CD4-positive, alpha-beta T cell (primary cell): ENCODE measurements around the gene CDHR3. TPM values are rescaled to one million over a fixed set of nuclear protein-coding genes. Genes with fewer than 3 reads are reported as not detected.

ENCODE experiments used
- ATAC-seq: fragments of 200-7000 bp; cut with Tn5 transposase; one replicate; pipeline ENCODE4 v1.10.0; 2022; ENCODE audit warnings: mild to moderate bottlenecking; ENCODE audit not compliant: poor library complexity
- CTCF ChIA-PET: fragments of 350-600 bp; sonication (Branson Sonifier 250); formaldehyde crosslinking; loops from one replicate; lab custom pipeline; 2021; ENCODE audit warnings: antibody characterized with exemption, inconsistent platforms; lab: Charles Lee
- POLR2A ChIA-PET: fragments of 350-600 bp; sonication (Branson Sonifier 250); formaldehyde crosslinking; loops from one replicate; lab custom pipeline; 2021; ENCODE audit warnings: antibody characterized with exemption, inconsistent platforms; lab: Charles Lee
- DNase-seq, 14 experiments: peaks; one replicate each; pipeline ENCODE4 v3.0.0-alpha.2; 2013 to 2020; ENCODE audit warnings: mixed read lengths in 2 of 14
- H3K27ac ChIP-seq, 2 donors: one replicate each; pipeline versions ENCODE4 v1.5.1 to v1.7.0; 2013; ENCODE audit warnings: low read length in 2 of 2, low read depth in 1 of 2, mild to moderate bottlenecking in 1 of 2
- H3K27me3 ChIP-seq, 2 experiments: 1 replicate in 1 of 2; 2 replicates in 1 of 2; pipeline versions ENCODE4 v1.6.1 to v1.7.0; 2013; ENCODE audit warnings: low read length in 2 of 2, control low read depth in 1 of 2, mild to moderate bottlenecking in 1 of 2, moderate library complexity in 1 of 2; ENCODE audit not compliant: insufficient read depth in 2 of 2, control insufficient read depth in 1 of 2
- H3K36me3 ChIP-seq: one replicate; pipeline ENCODE4 v1.6.1; 2013; ENCODE audit warnings: low read length, control low read depth; ENCODE audit not compliant: insufficient read depth
- H3K4me1 ChIP-seq: one replicate; pipeline ENCODE4 v1.6.1; 2013; ENCODE audit warnings: low read length, control low read depth; ENCODE audit not compliant: insufficient read depth
- H3K4me3 ChIP-seq: one replicate; pipeline ENCODE4 v1.5.1; 2013; ENCODE audit warnings: mild to moderate bottlenecking, low read length, moderate library complexity
- H3K9me3 ChIP-seq, 2 experiments: 1 replicate in 1 of 2; 2 replicates in 1 of 2; pipeline versions ENCODE4 v1.6.1 to v1.7.0; 2013; ENCODE audit warnings: low read length in 2 of 2, mild to moderate bottlenecking in 2 of 2, control low read depth in 1 of 2, moderate library complexity in 1 of 2; ENCODE audit not compliant: control insufficient read depth in 1 of 2, insufficient read depth in 1 of 2
- H3K27ac Mint-ChIP-seq: one replicate; pipeline ENCODE4 v1.8.0; 2020; ENCODE audit warnings: mixed read lengths
- H3K27me3 Mint-ChIP-seq: one replicate; pipeline ENCODE4 v1.8.0; 2021; ENCODE audit warnings: mixed read lengths
- H3K36me3 Mint-ChIP-seq: one replicate; pipeline ENCODE4 v1.8.0; 2021; ENCODE audit warnings: low read depth, mixed read lengths
- H3K4me1 Mint-ChIP-seq: one replicate; pipeline ENCODE4 v1.8.0; 2021; ENCODE audit warnings: low read depth, mixed read lengths
- H3K4me3 Mint-ChIP-seq: one replicate; pipeline ENCODE4 v1.8.0; 2020; ENCODE audit warnings: mild to moderate bottlenecking, mixed read lengths
- H3K9me3 Mint-ChIP-seq: one replicate; pipeline ENCODE4 v1.8.0; 2020; ENCODE audit warnings: mixed read lengths
- CTCF ChIP-seq: fragments of 200-600 bp; IDR thresholded peaks from one replicate; pipeline ENCODE4 v1.8.0; 2022; ENCODE audit warnings: antibody characterized with exemption, mild to moderate bottlenecking
- intact Hi-C, 2 experiments: fragments of 100-400 bp; cut with DNase I in 1 of 2; cut with micrococcal nuclease in 1 of 2; formaldehyde crosslinking; loops; one replicate each; pipeline versions ENCODE4 v1.15.1 to v1.9.0; 2023 to 2025; cut with DNase I, micrococcal nuclease
- total RNA-seq, 174 experiments: library from RNA in 2 of 174; stranded (reverse) in 2 of 174; gene quantifications; one replicate each; pipeline ENCODE4 v1.2.3 and lab custom pipeline; 2021 to 2026

CDHR3 gene
- total RNA-seq, 2 experiments from 2014 or later: 10.3 to 12.2 TPM

GRCh38 chr7:106049139-106049752, 86.2 kb downstream of the CDHR3 start:
- Histone ChIP-seq H3K27me3 (no peaks in the 10 kb centered on the region), H3K4me1 (no peaks in the 10 kb centered on the region), H3K36me3 (no peaks in the 10 kb centered on the region), H3K9me3 (no peaks in the 10 kb centered on the region), H3K27ac (no peak overlapping the region), H3K4me3 (no peak overlapping the region)
- ChIA-PET POLR2A (no interaction called here), CTCF (no interaction called here)
- Mint-ChIP-seq H3K4me3 (no peak overlapping the region), H3K36me3 (no peaks in the 10 kb centered on the region), H3K27me3 (no peaks in the 10 kb centered on the region), H3K27ac (no peak overlapping the region), H3K4me1 (no peaks in the 10 kb centered on the region), H3K9me3 (no peaks in the 10 kb centered on the region)
- DNase-seq (no peak), ATAC-seq (no peak)
- TF ChIP-seq CTCF: no peak
- intact Hi-C loops: no loop called here

GRCh38 chr7:106050002-106050745, 87.1 kb downstream of the CDHR3 start:
- ATAC-seq (no peak), DNase-seq (no peak)
- Histone ChIP-seq H3K27ac (no peak overlapping the region), H3K27me3 (no peaks in the 10 kb centered on the region), H3K9me3 (no peaks in the 10 kb centered on the region), H3K4me3 (no peak overlapping the region), H3K4me1 (no peaks in the 10 kb centered on the region), H3K36me3 (no peaks in the 10 kb centered on the region)
- TF ChIP-seq CTCF: no peak
- no peaks in the 10 kb centered on the region for H3K36me3 Mint-ChIP-seq
- intact Hi-C loops: loop anchor here in 1 of 2 experiments (10.0 kb wide), 1 partner anchor 415 kb away; no protein-coding TSS in a partner anchor
- H3K27ac Mint-ChIP-seq: no peak overlapping the region
- CTCF ChIA-PET: interaction anchor here (1.3 kb wide), 1 partner anchor 104 kb away, joined by 4 read pairs; no protein-coding TSS in a partner anchor
- no peak overlapping the region for H3K4me3 Mint-ChIP-seq
- H3K27me3 Mint-ChIP-seq: no peaks in the 10 kb centered on the region
- no peaks in the 10 kb centered on the region for H3K9me3 Mint-ChIP-seq
- H3K4me1 Mint-ChIP-seq: no peaks in the 10 kb centered on the region
- POLR2A ChIA-PET: no interaction called here

- Histone ChIP-seq H3K9me3 (no peaks in the 10 kb centered on the region), H3K27ac (no peak overlapping the region), H3K4me1 (no peaks in the 10 kb centered on the region), H3K36me3 (no peaks in the 10 kb centered on the region), H3K27me3 (no peaks in the 10 kb centered on the region), H3K4me3 (no peak overlapping the region)
- no peak for ATAC-seq
- no peak for DNase-seq
- Mint-ChIP-seq H3K4me3 (no peak overlapping the region), H3K9me3 (no peaks in the 10 kb centered on the region), H3K27me3 (no peaks in the 10 kb centered on the region), H3K27ac (no peak overlapping the region), H3K4me1 (no peaks in the 10 kb centered on the region), H3K36me3 (no peaks in the 10 kb centered on the region)
- POLR2A ChIA-PET: no interaction called here
- no peak for TF ChIP-seq CTCF
- CTCF ChIA-PET: interaction anchor here (1.3 kb wide), 1 partner anchor 103 kb away, joined by 4 read pairs; no protein-coding TSS in a partner anchor
- intact Hi-C loops: loop anchor here in 1 of 2 experiments (10.0 kb wide), 1 partner anchor 414 kb away; no protein-coding TSS in a partner anchor
These were observed 87.7 kb downstream of the CDHR3 start for GRCh38 chr7:106050746-106051117.
